ENCODE results near the gene ADAMTSL1. TPM values are rescaled to one million over a fixed set of nuclear protein-coding genes. Genes with fewer than 3 reads are reported as not detected.

Gene ADAMTSL1
- total RNA-seq, 1 experiment from 2014 or later = not detected

DNA sequence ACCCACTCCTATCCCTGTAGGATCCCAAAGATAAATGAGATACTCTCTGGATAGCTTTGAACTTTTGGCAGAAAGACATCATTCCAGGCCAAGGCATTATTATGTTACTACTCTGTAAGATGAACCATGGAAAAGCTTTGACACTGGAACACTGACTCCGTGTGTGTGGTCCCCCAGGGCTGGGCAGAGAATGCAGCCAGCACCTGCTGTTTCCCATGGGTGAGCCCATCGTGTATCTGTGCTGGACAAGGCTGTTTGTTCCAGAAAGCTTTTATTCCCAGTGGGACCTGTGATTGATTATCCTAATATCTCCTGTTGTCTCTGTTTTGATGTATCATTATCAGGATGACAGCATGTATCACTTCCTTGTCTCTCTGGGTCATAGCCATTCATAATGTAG is 304.2 kb downstream of the ADAMTSL1 start:
- intact Hi-C loops (cut with micrococcal nuclease) = no loop called here
- ChIA-PET POLR2A (no interaction called here), RAD21 (ENCODE audit: low non-redundant PET in 1 of 2, low total read pairs in 2 of 2, uncharacterized antibody in 2 of 2, unreplicated experiment in 2 of 2) (no interaction called here), CTCF (no interaction called here)
- Histone ChIP-seq H3K4me2 (ENCODE audit: low read length) (no peak overlapping the region), H3K27ac (ENCODE audit: low read depth, low read length) (no peak overlapping the region), H3K9ac (ENCODE audit: low read length) (no peak overlapping the region), H3K4me3 (replicated peaks in 1 of 2; ENCODE audit: low read depth in 1 of 2, low read length in 2 of 2) (no peak overlapping the region), H4K20me1 (ENCODE audit: insufficient read depth) (no peaks in the 10 kb centered on the region), H3K27me3 (ENCODE audit: insufficient read depth, low read length) (peaks cover 18% of the 10 kb centered on the region), H3K9me3 (ENCODE audit: control insufficient read depth in 1 of 2, insufficient read depth in 1 of 2, low read depth in 1 of 2, low read length in 2 of 2) (no peaks in the 10 kb centered on the region), H3K9me2 (ENCODE audit: insufficient read depth) (no peaks in the 10 kb centered on the region), H3K79me2 (ENCODE audit: insufficient read depth, low read length) (no peaks in the 10 kb centered on the region), H2AFZ (ENCODE audit: low read depth, low read length, poor library complexity, severe bottlenecking) (no peak overlapping the region), H3K36me3 (ENCODE audit: control insufficient read depth in 1 of 2, insufficient read depth in 2 of 2, low read length in 2 of 2) (no peaks in the 10 kb centered on the region), H3K4me1 (ENCODE audit: control insufficient read depth in 1 of 2, insufficient read depth in 2 of 2, low read length in 2 of 2) (no peaks in the 10 kb centered on the region)
- ATAC-seq (no peak), DNase-seq (ENCODE audit: low read depth, low spot score) (no peak)
- no TSS peak for BruUV-seq (replicated peaks)
- TF ChIP-seq SIN3A (IDR thresholded peaks at IDR 0.05; ENCODE audit: low read depth) = no peak
- TF ChIP-seq CEBPB (IDR thresholded peaks at IDR 0.05; ENCODE audit: low read depth) = no peak
- no peak for TF ChIP-seq EGR1 (IDR thresholded peaks at IDR 0.05; ENCODE audit: low read depth)

DNA sequence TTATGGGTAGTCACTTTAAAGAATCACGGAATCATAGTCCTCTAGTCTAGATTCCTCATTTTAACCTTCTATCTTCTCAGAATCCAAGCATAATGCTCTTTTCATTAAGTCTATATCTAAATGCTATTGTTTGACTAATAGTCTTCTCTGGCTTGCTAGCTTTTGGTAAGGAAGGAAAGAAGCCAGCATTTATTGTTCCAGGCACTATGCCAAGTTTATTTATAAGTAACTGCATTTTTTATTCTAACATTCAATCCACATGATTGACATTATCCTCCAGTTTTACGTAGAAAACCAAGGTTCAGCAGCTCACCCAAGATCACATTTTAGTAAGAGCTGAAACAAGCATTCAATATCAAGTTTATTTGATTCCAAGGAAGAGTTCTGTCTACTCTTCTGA is 304.9 kb downstream of the ADAMTSL1 start:
- Histone ChIP-seq H3K27me3 (ENCODE audit: insufficient read depth, low read length) (peaks cover 22% of the 10 kb centered on the region), H3K9me3 (ENCODE audit: control insufficient read depth in 1 of 2, insufficient read depth in 1 of 2, low read depth in 1 of 2, low read length in 2 of 2) (no peaks in the 10 kb centered on the region), H2AFZ (ENCODE audit: low read depth, low read length, poor library complexity, severe bottlenecking) (no peak overlapping the region), H3K4me3 (replicated peaks in 1 of 2; ENCODE audit: low read depth in 1 of 2, low read length in 2 of 2) (no peak overlapping the region), H3K79me2 (ENCODE audit: insufficient read depth, low read length) (no peaks in the 10 kb centered on the region), H3K4me2 (ENCODE audit: low read length) (no peak overlapping the region), H4K20me1 (ENCODE audit: insufficient read depth) (no peaks in the 10 kb centered on the region), H3K4me1 (ENCODE audit: control insufficient read depth in 1 of 2, insufficient read depth in 2 of 2, low read length in 2 of 2) (no peaks in the 10 kb centered on the region), H3K9ac (ENCODE audit: low read length) (no peak overlapping the region), H3K36me3 (ENCODE audit: control insufficient read depth in 1 of 2, insufficient read depth in 2 of 2, low read length in 2 of 2) (no peaks in the 10 kb centered on the region), H3K27ac (ENCODE audit: low read depth, low read length) (no peak overlapping the region), H3K9me2 (ENCODE audit: insufficient read depth) (no peaks in the 10 kb centered on the region)
- TF ChIP-seq, protein P1, sequence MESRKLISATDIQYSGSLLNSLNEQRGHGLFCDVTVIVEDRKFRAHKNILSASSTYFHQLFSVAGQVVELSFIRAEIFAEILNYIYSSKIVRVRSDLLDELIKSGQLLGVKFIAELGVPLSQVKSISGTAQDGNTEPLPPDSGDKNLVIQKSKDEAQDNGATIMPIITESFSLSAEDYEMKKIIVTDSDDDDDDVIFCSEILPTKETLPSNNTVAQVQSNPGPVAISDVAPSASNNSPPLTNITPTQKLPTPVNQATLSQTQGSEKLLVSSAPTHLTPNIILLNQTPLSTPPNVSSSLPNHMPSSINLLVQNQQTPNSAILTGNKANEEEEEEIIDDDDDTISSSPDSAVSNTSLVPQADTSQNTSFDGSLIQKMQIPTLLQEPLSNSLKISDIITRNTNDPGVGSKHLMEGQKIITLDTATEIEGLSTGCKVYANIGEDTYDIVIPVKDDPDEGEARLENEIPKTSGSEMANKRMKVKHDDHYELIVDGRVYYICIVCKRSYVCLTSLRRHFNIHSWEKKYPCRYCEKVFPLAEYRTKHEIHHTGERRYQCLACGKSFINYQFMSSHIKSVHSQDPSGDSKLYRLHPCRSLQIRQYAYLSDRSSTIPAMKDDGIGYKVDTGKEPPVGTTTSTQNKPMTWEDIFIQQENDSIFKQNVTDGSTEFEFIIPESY (IDR thresholded peaks at IDR 0.05; ENCODE audit: extremely low read depth, insufficient replicate concordance, low read length) = no peak
- TF ChIP-seq CEBPB (IDR thresholded peaks at IDR 0.05; ENCODE audit: low read depth) (no peak), POLR2A (IDR thresholded peaks at IDR 0.05; ENCODE audit: borderline replicate concordance, extremely low read depth, insufficient read depth, insufficient read length) (no peak), SP1 (IDR thresholded peaks at IDR 0.05; ENCODE audit: low read depth) (no peak), ZFX (IDR thresholded peaks at IDR 0.05) (no peak), SIN3A (IDR thresholded peaks at IDR 0.05; ENCODE audit: low read depth) (no peak), FOSL1 (IDR thresholded peaks at IDR 0.05; ENCODE audit: low read depth) (no peak), ELF1 (IDR thresholded peaks at IDR 0.05; ENCODE audit: borderline replicate concordance, low read depth) (no peak), JUND (IDR thresholded peaks at IDR 0.05) (no peak)
- TF ChIP-seq, protein P2, sequence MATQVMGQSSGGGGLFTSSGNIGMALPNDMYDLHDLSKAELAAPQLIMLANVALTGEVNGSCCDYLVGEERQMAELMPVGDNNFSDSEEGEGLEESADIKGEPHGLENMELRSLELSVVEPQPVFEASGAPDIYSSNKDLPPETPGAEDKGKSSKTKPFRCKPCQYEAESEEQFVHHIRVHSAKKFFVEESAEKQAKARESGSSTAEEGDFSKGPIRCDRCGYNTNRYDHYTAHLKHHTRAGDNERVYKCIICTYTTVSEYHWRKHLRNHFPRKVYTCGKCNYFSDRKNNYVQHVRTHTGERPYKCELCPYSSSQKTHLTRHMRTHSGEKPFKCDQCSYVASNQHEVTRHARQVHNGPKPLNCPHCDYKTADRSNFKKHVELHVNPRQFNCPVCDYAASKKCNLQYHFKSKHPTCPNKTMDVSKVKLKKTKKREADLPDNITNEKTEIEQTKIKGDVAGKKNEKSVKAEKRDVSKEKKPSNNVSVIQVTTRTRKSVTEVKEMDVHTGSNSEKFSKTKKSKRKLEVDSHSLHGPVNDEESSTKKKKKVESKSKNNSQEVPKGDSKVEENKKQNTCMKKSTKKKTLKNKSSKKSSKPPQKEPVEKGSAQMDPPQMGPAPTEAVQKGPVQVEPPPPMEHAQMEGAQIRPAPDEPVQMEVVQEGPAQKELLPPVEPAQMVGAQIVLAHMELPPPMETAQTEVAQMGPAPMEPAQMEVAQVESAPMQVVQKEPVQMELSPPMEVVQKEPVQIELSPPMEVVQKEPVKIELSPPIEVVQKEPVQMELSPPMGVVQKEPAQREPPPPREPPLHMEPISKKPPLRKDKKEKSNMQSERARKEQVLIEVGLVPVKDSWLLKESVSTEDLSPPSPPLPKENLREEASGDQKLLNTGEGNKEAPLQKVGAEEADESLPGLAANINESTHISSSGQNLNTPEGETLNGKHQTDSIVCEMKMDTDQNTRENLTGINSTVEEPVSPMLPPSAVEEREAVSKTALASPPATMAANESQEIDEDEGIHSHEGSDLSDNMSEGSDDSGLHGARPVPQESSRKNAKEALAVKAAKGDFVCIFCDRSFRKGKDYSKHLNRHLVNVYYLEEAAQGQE (IDR thresholded peaks at IDR 0.05; ENCODE audit: low read depth) = no peak
- TF ChIP-seq, protein P3, sequence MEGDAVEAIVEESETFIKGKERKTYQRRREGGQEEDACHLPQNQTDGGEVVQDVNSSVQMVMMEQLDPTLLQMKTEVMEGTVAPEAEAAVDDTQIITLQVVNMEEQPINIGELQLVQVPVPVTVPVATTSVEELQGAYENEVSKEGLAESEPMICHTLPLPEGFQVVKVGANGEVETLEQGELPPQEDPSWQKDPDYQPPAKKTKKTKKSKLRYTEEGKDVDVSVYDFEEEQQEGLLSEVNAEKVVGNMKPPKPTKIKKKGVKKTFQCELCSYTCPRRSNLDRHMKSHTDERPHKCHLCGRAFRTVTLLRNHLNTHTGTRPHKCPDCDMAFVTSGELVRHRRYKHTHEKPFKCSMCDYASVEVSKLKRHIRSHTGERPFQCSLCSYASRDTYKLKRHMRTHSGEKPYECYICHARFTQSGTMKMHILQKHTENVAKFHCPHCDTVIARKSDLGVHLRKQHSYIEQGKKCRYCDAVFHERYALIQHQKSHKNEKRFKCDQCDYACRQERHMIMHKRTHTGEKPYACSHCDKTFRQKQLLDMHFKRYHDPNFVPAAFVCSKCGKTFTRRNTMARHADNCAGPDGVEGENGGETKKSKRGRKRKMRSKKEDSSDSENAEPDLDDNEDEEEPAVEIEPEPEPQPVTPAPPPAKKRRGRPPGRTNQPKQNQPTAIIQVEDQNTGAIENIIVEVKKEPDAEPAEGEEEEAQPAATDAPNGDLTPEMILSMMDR (IDR thresholded peaks at IDR 0.05 in 2 of 3, conservative IDR thresholded peaks at IDR 0.05 in 1 of 3; ENCODE audit: borderline replicate concordance in 1 of 3, insufficient read depth in 1 of 3, low read depth in 2 of 3, low read length in 2 of 3) = no peak
- TF ChIP-seq, protein P4, sequence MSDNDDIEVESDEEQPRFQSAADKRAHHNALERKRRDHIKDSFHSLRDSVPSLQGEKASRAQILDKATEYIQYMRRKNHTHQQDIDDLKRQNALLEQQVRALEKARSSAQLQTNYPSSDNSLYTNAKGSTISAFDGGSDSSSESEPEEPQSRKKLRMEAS (IDR thresholded peaks at IDR 0.05) = no peak
- ChIA-PET CTCF (no interaction called here), POLR2A (no interaction called here), RAD21 (ENCODE audit: low non-redundant PET in 1 of 2, low total read pairs in 2 of 2, uncharacterized antibody in 2 of 2, unreplicated experiment in 2 of 2) (no interaction called here)
- DNase-seq (ENCODE audit: low read depth, low spot score) (no peak), ATAC-seq (no peak)
- intact Hi-C loops (cut with micrococcal nuclease) = no loop called here
- no TSS peak for BruUV-seq (replicated peaks)
